Stimulated activated CD8-positive, alpha-beta memory T cell treated with anti-CD3 and anti-CD28 coated beads, Interleukin-15, amount 100 ng/mL, for 1 hour (primary cell): ENCODE results near the gene AMY1A.
"Not testable (repeated sequence)": the region's sequence is repeated elsewhere in the genome, so short reads cannot be mapped to it uniquely, and the experiment has no call there.

Experiments used
- DNase-seq: peaks from one replicate; pipeline ENCODE4 v3.0.0-alpha.2; 2020; ENCODE audit warnings: low read depth

The AMY1A gene

GRCh38 chr1:103655460-103655859, at the start of gene AMY1A:
Gene AMY1A, plus strand, starts transcription at chr1:103655760. Its CDS starts 571 bp downstream, at chr1:103656331.
- DNase-seq, result not testable (repeated sequence)

DNA sequence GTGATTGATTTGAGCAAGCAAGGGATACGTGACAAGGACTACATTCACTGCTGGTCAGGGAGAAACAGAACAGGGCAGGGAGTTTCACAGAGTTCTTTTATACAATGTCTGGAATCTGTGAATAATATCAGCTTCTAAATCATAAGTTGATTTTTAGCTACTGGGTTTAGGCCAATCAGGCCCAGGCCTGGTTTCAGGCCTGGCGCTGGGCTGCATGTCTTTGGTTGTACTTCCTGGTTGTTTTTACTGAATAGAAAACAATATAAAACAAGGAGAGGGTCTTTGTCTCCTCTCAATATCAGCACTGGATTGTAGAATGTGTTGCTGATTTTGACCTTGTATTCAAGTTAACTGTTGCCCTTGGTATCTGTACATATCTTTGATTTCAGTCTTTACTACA, 39.2 kb upstream of the AMY1A start:
- no peak for DNase-seq

DNA sequence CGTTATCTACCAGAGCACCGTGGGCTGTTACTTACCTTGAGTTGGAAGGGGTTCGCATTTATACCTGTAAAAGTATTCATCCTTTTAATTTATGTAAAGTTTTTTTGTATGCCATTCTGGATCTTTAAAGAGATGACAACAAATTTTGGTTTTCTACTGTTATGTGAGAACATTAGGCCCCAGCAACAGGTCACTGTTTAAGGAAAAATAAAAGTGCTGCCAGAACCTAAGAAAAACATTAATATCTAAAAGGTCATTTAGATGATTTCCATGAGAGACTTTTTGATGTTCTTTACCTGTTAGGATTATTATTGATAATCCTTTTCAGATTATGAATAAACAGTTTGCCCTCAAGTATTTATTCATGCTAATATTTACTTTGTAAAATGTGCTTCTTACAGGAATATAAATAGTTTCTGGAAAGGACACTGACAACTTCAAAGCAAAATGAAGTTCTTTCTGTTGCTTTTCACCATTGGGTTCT, 38.5 kb upstream of the AMY1A start, which contains the start of gene AMY2A:
Gene AMY2A (plus strand): TSS at position 434 of the 484 bp plus-strand sequence. CDS start 14 bp downstream, at position 448.
- DNase-seq, result not testable (repeated sequence)

DNA sequence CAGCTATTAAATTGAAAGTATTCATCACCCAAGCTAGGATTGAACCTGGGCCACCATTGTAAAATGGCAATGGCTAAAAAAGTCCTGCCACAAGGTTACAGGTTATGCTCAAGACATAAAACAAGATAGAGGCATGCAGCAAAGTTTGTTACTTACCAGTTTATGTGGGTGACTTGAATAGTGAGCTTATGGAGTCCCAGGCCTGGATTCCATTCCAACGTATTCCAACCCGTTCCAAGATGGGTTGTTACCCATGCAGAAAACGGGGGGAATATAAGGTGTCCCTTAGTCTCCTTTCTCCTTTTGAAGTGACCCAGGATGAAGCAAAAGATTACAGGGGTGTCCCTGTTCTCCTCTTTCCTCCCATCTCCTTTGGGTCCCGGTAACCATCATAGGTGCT, 28.1 kb upstream of the AMY1A start:
- not testable (repeated sequence) for DNase-seq

DNA sequence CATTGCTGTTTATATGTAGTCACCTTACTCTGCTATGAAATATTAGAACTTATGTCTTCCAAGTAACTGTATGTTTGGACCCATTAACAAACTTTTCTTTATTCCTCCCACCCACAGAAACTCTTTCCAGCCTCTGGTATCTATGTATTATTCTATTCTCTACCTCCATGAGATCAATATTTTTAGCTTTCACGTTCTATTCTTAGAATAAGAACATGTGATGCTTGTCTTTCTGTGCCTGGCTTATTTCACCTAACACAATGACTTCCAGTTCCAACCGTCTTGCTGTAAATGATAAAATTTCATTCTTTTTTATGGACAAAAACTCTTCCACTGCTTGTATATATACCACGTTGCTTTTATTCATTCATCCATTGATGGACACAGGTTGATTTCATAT, 14.4 kb upstream of the AMY1A start:
- DNase-seq, result not testable (repeated sequence)

GRCh38 chr1:103643908-103644307, 11.7 kb upstream of the AMY1A start:
- not testable (repeated sequence) for DNase-seq

DNA sequence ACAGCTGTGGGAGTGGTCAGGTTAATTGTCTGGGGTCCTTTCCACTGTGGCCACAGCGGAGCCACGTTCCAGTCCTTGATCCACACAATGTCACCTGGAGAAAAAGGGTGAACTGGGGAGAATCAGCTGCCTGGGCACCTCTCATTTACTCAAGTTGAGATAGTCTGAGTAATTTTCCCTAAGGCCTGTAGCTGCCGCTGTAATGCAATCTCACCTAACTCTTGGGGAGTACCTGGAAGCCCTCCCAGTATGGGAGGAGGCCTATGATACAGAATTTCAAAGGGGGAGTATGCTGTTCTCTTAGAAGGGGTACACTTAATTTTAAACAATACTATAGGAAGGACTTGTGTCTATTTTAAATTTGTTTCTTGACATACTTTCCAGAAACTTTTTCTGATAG, 5.3 kb upstream of the AMY1A start:
- not testable (repeated sequence) for DNase-seq

- DNase-seq, result not testable (repeated sequence)
Measured at GRCh38 chr1:103650889-103651288, 4.7 kb upstream of the AMY1A start.

GRCh38 chr1:103654133-103654532, 1.4 kb upstream of the AMY1A start:
- not testable (repeated sequence) for DNase-seq

DNA sequence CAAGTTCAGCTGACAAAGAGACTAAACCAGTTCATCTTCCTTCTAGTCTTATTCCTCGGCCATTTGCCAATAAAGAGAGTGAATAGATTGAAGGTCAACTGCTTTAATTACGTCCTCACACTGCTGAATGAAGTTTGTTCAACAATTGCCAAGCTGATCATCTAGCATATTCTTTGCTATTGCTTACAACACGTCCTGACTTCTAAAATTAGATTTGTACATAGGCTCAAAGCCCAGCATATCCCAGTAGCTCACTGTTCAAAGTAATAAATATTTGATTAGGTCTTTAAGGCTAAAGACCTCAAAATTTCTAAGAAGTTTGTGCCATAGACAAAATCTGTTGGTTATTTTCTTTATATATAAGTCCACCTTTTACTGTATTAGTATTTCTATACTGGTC, 20.8 kb downstream of the AMY1A start:
- not testable (repeated sequence) for DNase-seq

DNA sequence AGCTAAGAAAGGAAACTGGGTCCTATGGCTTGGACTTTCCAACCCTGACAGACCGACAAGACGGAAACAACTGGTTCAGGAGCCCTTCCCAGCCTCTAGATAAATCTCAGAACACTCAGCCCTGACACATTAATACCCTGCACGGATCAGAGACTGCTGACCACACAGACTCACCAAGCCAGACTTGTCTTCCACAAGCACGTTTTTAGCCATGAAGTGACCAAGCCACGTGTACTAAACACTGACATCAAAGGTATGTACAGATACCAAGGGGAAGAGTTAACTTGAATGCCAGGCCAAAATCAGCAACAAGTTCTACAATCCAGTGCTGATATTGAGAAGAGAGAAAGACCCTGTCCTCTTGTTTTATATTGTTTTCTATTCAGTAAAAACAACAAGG, 40.5 kb downstream of the AMY1A start, which contains the start of gene AMY1B:
Gene AMY1B (minus strand): TSS at position 101 of the 400 bp plus-strand sequence. CDS start 571 bp downstream, outside the sequence.
- DNase-seq, result not testable (repeated sequence)

- DNase-seq, result not testable (repeated sequence)
Measured at GRCh38 chr1:103697430-103697829, 41.9 kb downstream of the AMY1A start.

- DNase-seq, result not testable (repeated sequence)
Measured at GRCh38 chr1:103700669-103701068, 45.1 kb downstream of the AMY1A start.

- DNase-seq, result not testable (repeated sequence)
Measured at GRCh38 chr1:103701256-103701655, 45.7 kb downstream of the AMY1A start.

DNA sequence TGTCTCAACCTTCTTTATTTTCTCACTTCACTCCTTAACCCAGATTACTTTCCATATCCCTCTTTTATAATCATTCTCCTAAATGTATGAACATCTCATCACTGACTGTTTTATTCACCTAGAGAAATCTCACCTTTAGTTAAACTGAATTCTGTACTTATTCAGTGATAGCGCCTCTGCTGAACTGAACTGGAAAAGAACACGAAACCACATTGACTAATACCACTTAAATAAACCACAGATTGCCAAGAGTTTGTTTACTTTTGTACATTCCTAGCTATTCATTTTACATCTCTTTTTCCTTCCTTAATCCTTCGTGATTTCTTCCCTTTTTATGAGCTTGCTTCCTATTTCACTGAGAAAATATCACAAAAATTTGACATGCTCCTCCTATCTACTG, 52.1 kb downstream of the AMY1A start:
- not testable (repeated sequence) for DNase-seq

- DNase-seq, result not testable (repeated sequence)
Measured at GRCh38 chr1:103710381-103710780, 54.8 kb downstream of the AMY1A start.
